T-helper 2 cell (primary cell): ENCODE measurements around the gene PRR20G.

Experiments
- DNase-seq, 5 experiments: peaks; one replicate each; pipeline versions ENCODE4 v3.0.0 to v3.0.0-alpha.2; 2012 to 2022

Gene PRR20G

GRCh38 chr3:127262533-127262932, 25.3 kb downstream of the PRR20G start:
- no peak for DNase-seq

GRCh38 chr3:127261925-127262324, 25.9 kb downstream of the PRR20G start:
- DNase-seq = no peak

GRCh38 chr3:127260826-127261555, 26.9 kb downstream of the PRR20G start:
- no peak for DNase-seq

GRCh38 chr3:127260416-127260815, 27.4 kb downstream of the PRR20G start:
- no peak for DNase-seq

- no peak for DNase-seq
These were observed 28.0 kb downstream of the PRR20G start for GRCh38 chr3:127259882-127260281.

- DNase-seq = no peak
These were observed 29.1 kb downstream of the PRR20G start for GRCh38 chr3:127258733-127259132.

- DNase-seq = no peak
These were observed 30.5 kb downstream of the PRR20G start for GRCh38 chr3:127257351-127257750.

- DNase-seq = no peak
These were observed 31.0 kb downstream of the PRR20G start for GRCh38 chr3:127256733-127257271.

GRCh38 chr3:127256138-127256537, 31.7 kb downstream of the PRR20G start:
- DNase-seq = no peak

- no peak for DNase-seq
These were observed 32.3 kb downstream of the PRR20G start for GRCh38 chr3:127255516-127255915.

GRCh38 chr3:127254730-127255129, 33.1 kb downstream of the PRR20G start:
- no peak for DNase-seq

- DNase-seq = no peak
These were observed 33.7 kb downstream of the PRR20G start for GRCh38 chr3:127254033-127254644.

- no peak for DNase-seq
These were observed 34.4 kb downstream of the PRR20G start for GRCh38 chr3:127253491-127253890.

- DNase-seq = no peak
These were observed 35.4 kb downstream of the PRR20G start for GRCh38 chr3:127252446-127252845.

GRCh38 chr3:127250032-127250431, 37.8 kb downstream of the PRR20G start:
- no peak for DNase-seq

- DNase-seq = no peak
These were observed 40.6 kb downstream of the PRR20G start for GRCh38 chr3:127247292-127247691.

GRCh38 chr3:127238602-127239001, 49.2 kb downstream of the PRR20G start:
- DNase-seq = no peak

GRCh38 chr3:127237835-127238234, 50.0 kb downstream of the PRR20G start:
- no peak for DNase-seq

- no peak for DNase-seq
These were observed 52.1 kb downstream of the PRR20G start for GRCh38 chr3:127235706-127236105.

- no peak for DNase-seq
These were observed 53.1 kb downstream of the PRR20G start for GRCh38 chr3:127234778-127235177.
